Type B pancreatic cell (in vitro differentiated cells): ENCODE data around the gene ATXN1L. TPM values are rescaled to one million over a fixed set of nuclear protein-coding genes. Genes with fewer than 3 reads are reported as not detected.

Experiments used
- DNase-seq: peaks from one replicate; pipeline ENCODE4 v3.0.0; 2021; ENCODE audit warnings: mixed read lengths; ENCODE audit not compliant: unreplicated experiment; ENCODE audit errors: extremely low spot score
- H3K27ac Mint-ChIP-seq: 2 replicates; pipeline ENCODE4 v1.8.0; 2021; ENCODE audit warnings: mild to moderate bottlenecking, mixed read lengths
- H3K27me3 Mint-ChIP-seq: 2 replicates; pipeline ENCODE4 v1.8.0; 2021; ENCODE audit warnings: mixed read lengths
- H3K36me3 Mint-ChIP-seq: 2 replicates; pipeline ENCODE4 v1.8.0; 2021; ENCODE audit warnings: mixed read lengths
- H3K4me1 Mint-ChIP-seq: one replicate; pipeline ENCODE4 v1.8.0; 2021; ENCODE audit warnings: mixed read lengths; ENCODE audit not compliant: unreplicated experiment
- H3K4me3 Mint-ChIP-seq: 2 replicates; pipeline ENCODE4 v1.8.0; 2021; ENCODE audit warnings: mild to moderate bottlenecking, mixed read lengths
- H3K9me3 Mint-ChIP-seq: 2 replicates; pipeline ENCODE4 v1.8.0; 2021; ENCODE audit warnings: mixed read lengths
- total RNA-seq: library from RNA; stranded (reverse); gene quantifications from 2 replicates; pipeline ENCODE4 v1.2.1, GENCODE V29; 2021; ENCODE audit warnings: low replicate concordance
- TF ChIP-seq, protein P1 (sequence below): fragments of 200-600 bp; sonication (generic); conservative IDR thresholded peaks from 2 replicates; pipeline ENCODE4 v1.5.0; 2021; ENCODE audit warnings: antibody characterized with exemption, mild to moderate bottlenecking

ATXN1L gene
- total RNA-seq, 1 donor from 2014 or later = 27.8 TPM

DNA sequence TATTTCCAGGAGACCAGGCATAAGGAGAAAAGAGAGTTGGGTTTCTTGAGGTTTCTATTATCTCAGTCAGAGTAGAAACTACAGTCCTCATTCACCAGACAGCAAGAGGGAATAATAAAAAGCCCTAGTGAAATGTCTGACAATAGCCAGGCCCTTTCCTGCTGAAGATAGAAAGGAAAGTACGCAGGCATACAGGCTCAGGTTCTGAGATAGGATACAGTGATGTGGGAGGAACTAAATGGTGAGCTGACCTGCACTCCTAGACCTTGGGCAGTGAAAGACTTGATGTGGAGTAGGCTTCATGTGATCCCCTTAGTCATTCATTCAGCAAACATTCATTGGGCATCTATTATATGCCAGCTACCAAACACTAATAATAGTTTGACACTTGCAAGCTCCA, 23.3 kb downstream of the ATXN1L start:
- H3K27ac Mint-ChIP-seq = no peak overlapping the region
- no peaks in the 10 kb centered on the region for H3K9me3 Mint-ChIP-seq
- H3K4me3 Mint-ChIP-seq = no peak overlapping the region
- peaks cover 15% of the 10 kb centered on the region for H3K36me3 Mint-ChIP-seq
- TF ChIP-seq, protein P1, sequence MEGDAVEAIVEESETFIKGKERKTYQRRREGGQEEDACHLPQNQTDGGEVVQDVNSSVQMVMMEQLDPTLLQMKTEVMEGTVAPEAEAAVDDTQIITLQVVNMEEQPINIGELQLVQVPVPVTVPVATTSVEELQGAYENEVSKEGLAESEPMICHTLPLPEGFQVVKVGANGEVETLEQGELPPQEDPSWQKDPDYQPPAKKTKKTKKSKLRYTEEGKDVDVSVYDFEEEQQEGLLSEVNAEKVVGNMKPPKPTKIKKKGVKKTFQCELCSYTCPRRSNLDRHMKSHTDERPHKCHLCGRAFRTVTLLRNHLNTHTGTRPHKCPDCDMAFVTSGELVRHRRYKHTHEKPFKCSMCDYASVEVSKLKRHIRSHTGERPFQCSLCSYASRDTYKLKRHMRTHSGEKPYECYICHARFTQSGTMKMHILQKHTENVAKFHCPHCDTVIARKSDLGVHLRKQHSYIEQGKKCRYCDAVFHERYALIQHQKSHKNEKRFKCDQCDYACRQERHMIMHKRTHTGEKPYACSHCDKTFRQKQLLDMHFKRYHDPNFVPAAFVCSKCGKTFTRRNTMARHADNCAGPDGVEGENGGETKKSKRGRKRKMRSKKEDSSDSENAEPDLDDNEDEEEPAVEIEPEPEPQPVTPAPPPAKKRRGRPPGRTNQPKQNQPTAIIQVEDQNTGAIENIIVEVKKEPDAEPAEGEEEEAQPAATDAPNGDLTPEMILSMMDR = no peak
- H3K4me1 Mint-ChIP-seq = no peaks in the 10 kb centered on the region
- DNase-seq = no peak
- H3K27me3 Mint-ChIP-seq = no peaks in the 10 kb centered on the region

DNA sequence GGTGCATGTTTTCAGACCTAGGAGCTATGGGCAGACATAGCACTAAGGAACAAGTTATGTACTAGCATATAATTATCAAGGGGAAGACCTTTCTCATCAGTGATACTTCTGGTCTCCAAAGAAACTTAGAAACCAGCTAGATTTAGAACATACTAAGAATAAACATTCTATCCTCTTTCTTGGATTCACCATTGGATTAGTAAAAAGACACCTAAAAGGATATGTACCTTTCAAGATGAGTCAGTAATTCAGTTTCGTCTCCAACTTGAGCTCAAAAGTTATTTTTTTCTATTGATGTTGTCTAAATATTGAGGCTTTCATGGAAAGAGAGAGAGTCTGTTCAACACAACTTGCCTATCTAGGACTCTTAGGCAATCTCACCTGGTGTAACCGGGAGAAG, 25.0 kb downstream of the ATXN1L start:
- TF ChIP-seq, protein P1 = no peak
- no peak for DNase-seq
- H3K36me3 Mint-ChIP-seq = peaks cover 5% of the 10 kb centered on the region
- H3K4me1 Mint-ChIP-seq = no peaks in the 10 kb centered on the region
- no peak overlapping the region for H3K27ac Mint-ChIP-seq
- H3K9me3 Mint-ChIP-seq = no peaks in the 10 kb centered on the region
- no peaks in the 10 kb centered on the region for H3K27me3 Mint-ChIP-seq
- no peak overlapping the region for H3K4me3 Mint-ChIP-seq

DNA sequence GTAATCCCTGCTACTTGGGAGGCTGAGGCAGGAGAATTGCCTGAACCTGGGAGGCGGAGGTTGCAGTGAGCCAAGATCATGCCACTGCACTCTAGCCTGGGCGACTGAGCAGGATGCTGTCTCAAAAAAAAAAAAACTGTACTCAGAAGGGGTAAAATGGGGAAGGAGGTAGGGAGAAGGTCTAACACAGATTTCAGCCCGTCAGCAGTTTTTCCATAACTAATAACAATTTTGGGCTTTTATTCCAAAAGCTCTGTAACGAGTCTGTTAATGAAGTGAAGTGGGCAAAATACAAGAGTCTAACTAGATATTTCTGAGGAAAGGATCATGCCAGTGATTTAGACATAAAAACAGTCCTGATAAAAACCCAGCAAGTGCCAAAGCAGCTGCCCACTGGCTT, 27.4 kb downstream of the ATXN1L start:
- no peaks in the 10 kb centered on the region for H3K9me3 Mint-ChIP-seq
- H3K4me1 Mint-ChIP-seq = no peaks in the 10 kb centered on the region
- no peak overlapping the region for H3K27ac Mint-ChIP-seq
- DNase-seq = no peak
- H3K27me3 Mint-ChIP-seq = no peaks in the 10 kb centered on the region
- TF ChIP-seq, protein P1 = no peak
- no peak overlapping the region for H3K4me3 Mint-ChIP-seq
- peaks cover 5% of the 10 kb centered on the region for H3K36me3 Mint-ChIP-seq

DNA sequence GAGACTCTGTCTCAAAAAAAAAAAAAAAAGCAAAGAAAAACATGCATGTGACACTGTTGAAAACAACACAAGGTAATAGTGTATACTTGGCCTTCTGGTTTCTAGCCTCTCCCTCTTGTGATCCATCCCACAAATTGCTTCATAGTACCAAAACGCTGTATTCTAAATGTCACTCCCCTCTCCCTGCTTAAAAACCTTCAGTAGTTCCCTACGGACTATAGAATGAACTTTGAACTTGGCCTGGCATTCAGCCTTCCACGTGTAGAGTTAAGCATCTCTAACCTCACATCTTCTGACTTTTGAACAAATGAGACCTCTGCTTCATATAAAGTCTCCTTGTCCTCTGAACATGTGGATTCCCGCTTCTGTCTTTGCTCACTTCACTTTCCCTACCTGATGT, 33.1 kb downstream of the ATXN1L start:
- Mint-ChIP-seq H3K4me3 (no peak overlapping the region), H3K4me1 (peaks cover 11% of the 10 kb centered on the region), H3K27me3 (no peaks in the 10 kb centered on the region), H3K36me3 (peaks cover 7% of the 10 kb centered on the region), H3K9me3 (no peaks in the 10 kb centered on the region), H3K27ac (no peak overlapping the region)
- TF ChIP-seq, protein P1 = no peak
- no peak for DNase-seq

DNA sequence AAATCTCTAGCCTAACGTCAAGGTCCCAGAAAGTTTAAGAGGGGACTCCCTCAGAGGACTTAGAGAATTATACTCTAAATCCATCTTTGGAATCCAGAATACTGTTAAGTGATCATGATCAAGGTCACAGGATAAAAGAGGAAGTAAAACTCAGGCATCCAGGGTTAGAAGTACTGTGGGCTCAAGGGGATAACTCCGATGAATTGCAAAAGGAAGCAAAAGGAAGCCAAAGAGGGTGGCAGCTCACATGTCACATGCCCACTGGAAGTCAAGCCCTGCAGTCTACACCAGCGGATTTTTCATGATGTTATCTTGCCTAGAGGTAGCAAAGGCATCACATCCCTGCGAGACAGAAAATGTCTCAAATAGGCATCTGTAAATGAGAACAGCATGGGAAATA, 34.4 kb downstream of the ATXN1L start:
- no peak overlapping the region for H3K27ac Mint-ChIP-seq
- H3K4me3 Mint-ChIP-seq = no peak overlapping the region
- DNase-seq = no peak
- H3K36me3 Mint-ChIP-seq = peaks cover 7% of the 10 kb centered on the region
- H3K4me1 Mint-ChIP-seq = peaks cover 15% of the 10 kb centered on the region
- H3K27me3 Mint-ChIP-seq = no peaks in the 10 kb centered on the region
- TF ChIP-seq, protein P1 = no peak
- no peaks in the 10 kb centered on the region for H3K9me3 Mint-ChIP-seq

DNA sequence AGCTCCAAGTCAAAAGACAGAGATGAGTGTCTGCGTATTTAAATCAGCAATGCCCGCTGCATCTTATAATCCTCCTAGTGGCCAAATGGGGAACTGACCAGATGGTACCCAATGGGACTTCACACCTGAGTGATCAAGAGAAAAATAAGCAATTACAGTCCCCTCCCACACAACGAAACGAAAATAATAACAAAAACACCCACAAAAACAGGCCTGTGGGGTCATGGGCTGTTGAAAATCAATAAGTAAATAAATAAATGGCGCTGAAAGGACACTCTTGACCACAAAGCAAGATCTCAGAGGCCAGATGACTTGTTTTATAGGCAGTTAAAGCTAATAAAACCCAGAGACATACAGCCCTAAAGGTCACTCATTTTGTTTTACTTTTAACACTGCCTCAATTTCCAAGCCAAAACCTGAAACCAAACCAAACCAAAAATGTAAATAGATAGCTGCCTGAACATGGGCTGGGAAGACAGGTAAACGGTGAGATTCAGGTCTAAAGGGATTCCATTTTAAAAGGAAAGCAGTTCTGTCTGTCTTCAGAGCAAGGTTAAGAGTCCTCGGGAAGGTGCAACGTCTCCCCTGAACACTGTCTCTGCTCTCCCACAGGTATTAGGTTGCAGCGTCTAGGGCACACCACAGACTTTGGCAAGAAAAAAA, 36.9 kb downstream of the ATXN1L start:
- Mint-ChIP-seq H3K27ac (peak overlapping the region; percentile 81), H3K4me3 (peak overlapping the region; percentile 87), H3K9me3 (no peaks in the 10 kb centered on the region), H3K27me3 (no peaks in the 10 kb centered on the region), H3K4me1 (peaks cover 15% of the 10 kb centered on the region), H3K36me3 (peaks cover 7% of the 10 kb centered on the region)
- no peak for DNase-seq
- TF ChIP-seq, protein P1 = peak; percentile 90
